Inferior parietal cortex (tissue), 1 donor: ENCODE results near the gene MATK.

Experiments used
- DNase-seq: peaks from one replicate; pipeline ENCODE4 v3.0.0-alpha.2; 2016; ENCODE audit errors: extremely low spot score

Gene MATK

DNA sequence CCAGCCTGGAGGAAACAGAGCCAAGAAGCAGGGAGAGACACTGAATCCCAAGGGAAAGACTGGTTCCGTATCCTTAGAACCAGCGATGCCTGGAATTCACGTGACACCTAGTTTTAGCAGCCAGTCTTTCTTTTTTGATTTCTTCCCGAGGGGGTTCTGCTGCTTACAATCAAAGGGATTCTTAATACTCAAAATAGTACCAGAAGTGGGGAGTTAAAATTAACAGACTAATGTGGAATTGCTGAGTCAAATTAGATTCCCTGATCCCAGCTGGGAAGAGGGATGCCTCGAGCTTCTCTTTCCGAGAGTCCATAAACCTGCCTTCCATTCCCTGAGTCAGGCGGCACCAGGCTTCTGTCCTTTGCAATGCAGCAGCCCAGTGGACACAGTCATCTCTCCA is 4.8 kb upstream of the MATK start:
- DNase-seq, result no peak

DNA sequence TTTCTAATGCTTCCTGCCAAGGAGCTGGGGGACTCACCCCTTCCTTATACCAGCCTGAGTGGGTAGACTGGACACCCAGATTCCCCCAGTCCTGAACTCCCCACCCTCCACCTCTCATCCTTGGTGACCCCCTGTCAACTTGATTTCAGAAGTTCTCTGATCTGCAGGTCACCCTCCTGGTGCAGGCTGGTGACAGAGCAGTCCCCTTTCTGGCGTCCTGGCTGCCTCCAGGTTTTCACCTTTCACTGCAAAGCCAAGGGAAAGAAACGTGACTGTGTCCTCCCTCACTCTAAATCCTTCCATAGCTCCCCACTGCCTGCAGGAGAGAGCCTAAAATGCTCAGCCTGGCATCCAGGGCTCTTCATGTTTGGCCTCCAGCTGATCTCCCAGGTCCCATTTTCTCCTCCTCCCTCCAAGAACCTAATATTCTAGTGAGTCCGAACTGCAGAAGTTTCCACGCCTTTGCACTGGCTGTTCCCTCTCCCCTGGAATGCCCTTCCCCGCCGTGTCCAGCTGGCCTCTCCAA is 4.1 kb upstream of the MATK start:
- DNase-seq, result no peak

DNA sequence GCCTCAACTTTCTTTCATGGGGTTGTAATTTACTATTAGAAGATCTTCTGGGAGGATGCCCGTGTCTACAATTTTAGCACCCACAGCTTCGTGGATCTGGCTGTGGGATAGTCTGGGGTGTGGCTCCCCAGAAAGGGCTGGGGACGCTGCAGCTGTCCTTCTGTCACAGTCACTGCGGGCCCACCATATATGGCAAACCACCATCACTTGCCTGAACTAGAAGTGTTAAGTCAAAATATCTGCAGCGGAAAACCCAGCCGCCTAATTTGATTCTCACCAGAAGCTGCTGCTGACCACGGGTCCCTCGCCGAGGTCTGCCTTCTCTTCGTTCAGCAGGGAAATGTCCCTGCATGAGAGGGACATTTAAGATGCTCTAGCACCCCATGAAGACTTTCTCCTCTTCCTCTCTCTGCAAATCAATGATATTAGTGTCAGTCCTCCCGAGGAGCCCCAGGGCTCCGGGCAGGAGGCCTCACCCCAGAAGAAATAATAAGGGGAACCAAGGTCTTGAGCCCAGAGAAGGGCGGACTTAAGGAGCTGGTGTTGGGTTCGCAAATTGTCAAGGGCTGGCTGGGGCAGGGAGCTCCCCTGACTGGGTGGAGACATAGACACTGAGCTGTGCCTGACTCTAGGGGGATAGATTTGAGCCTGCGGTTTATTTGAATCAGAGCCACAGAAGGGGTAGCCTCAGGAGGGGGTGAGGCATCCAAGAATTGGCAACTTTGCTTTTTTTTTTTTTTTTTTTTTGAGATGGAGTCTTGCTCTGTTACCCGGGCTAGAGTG is 3.0 kb upstream of the MATK start:
- no peak for DNase-seq

DNA sequence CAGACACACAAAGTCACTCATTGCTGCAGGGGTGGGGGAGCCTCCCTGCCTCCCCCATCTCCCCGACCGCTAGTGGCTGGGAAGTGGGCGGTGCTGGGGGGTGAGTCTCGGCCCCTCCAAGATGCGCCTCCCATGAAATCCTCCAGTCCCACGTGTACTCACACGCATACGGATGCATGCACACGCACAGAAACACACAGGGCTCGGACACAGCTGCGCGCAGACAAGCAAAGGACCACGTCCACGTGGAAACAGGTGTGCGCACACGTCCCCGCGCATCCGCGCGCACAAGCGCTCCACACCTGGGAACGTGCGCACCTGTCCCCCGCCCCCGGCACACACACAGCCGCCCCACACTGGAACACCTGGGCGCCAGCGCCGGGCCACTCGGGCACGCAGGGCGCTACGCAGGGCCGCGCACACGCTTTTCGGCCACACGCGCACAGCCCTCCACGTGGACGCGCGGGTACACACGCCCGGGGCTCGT is 687 bp downstream of the MATK start:
- peak; percentile 25 for DNase-seq

DNA sequence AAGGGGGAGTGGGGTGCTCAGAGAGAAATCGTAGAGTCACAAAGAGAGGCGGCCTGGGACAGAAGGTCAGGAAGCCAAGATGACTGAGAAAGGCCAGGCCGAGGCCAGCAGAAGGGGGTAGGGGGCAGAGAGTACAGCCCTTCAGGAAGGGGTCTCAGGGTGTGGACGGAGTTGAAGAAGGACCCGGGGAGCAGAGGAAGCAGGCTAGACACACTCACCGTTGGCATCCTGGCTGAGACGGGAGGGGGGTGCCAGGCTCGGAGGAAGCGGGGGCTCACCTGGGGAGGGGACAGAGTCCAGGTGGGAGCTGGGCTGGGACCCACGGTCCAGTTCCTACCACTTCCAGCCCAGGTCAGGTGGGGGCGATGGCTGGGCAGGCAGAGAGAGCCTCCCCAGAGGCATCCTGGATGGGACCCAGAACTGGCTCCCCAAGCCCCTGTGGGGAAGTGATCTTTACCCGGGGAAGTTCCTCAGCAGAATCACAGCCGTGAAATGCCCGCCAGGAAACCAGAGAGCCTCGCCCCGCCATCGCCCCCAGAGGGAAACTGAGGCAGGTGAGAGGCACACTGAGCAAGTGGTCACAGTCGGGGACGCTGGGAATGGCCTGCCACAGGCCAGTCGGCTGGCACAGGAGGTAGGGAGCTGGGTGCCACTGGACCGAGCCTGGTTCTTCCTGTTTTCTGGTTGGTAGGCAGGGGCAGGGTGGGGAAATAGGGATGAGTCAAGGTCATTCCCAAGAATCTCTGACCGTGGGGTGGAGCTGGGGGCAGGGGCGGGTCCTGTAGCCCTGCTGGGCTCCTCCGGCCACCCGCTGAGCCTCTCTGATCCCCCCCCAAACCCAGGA is 1.4 kb downstream of the MATK start:
- DNase-seq, result no peak

DNA sequence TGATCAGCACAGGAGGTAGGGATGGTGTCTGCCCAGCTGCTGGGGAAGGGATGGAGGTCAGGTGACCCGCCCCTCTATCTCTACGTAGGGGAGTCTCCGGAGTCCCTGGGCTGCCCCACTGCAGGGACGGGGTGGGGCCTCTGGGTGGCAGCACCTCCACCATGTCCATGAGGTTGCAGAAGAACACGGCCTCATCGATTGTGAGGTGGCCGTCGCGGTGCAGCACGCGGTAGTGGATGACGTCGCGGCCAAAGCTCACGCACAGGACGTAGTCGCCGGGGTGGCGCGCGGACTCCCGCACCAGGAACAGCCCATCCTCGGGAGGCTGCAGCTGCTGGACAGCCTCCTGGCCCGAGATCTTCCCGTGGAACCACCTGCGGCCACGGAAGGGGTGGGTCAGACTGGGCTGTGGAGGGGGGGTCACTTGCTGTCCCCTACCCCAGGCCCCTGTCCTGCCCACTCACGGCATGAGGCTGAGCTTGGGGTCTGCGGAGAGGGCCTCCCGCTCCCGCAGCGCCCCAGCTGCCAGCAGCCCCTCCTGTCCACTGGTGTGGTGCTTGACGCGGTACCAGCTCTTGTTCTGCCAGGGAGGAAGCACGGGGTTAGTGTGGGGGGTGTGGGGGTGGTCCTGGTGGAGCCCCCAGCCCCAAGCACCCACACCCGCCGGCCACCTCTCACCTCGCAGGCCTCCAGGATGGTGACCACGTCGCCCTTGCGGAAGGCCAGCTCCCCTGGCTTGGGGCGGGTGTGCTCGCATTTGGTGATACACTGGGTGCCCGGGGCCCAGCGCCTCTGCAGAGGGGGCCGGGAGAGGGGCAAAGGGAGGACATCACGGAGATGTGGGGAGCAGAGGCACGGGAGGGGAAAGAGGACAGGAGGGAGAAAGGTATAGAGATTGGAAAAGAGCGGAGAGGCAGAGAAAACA is 2.3 kb downstream of the MATK start:
- DNase-seq, result no peak

DNA sequence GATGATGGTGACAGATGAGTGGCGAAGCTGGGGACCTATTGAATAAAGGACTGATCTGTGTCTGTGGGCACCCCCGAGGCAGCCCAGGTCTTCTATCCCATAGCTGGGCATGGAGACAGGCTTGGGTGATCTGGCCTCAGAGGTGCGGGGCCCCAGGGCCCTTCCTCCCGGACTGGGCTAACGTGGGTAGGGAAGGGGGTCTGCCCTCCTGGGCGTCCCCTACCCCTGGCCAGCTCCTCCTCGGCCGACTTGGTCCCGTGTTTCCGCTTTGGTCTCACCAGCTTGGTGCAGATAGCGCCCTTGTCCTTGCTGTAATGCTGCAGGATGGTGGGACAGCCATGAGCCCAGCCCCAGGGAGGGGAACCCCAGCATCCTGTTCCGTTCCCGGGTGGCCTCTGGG is 3.3 kb downstream of the MATK start:
- no peak for DNase-seq

DNA sequence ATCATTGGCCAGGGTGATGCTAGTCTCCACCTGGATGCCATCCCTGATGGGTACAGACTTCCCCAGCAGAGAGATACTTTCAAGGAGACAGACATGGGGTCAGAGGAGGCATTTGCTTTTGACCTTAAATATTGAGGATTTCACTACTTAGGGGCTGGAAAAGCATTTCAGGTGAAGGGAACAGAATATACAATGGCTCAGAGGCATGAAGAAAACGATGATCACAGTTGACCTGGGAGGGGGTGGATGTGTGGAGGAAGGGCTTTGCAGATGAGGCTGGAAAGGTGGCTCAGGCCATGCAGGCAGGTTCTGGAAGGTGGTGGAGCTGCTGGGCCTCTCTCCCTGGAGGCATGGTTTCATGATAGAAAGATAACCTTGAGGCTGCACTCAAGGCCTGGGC is 3.9 kb downstream of the MATK start:
- no peak for DNase-seq

DNA sequence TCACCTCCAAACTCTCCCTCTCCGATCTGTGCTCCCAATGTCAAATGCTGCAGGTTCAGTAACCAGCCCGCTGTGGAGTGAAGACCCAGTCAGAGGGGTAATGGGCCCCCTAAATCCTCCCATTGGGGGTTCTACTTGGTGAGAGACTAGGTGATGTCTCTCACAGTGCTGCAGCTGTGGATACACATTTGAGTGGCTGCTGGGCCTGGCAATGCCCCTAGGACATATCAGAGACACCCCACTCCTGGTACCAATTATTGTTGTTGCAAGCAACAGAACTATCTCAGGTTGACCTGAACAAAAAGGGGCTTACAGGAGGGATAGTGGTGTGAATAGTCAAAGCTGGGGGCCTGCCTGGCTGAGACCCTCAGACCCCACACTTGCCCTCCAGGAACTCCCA is 4.6 kb downstream of the MATK start:
- no peak for DNase-seq

DNA sequence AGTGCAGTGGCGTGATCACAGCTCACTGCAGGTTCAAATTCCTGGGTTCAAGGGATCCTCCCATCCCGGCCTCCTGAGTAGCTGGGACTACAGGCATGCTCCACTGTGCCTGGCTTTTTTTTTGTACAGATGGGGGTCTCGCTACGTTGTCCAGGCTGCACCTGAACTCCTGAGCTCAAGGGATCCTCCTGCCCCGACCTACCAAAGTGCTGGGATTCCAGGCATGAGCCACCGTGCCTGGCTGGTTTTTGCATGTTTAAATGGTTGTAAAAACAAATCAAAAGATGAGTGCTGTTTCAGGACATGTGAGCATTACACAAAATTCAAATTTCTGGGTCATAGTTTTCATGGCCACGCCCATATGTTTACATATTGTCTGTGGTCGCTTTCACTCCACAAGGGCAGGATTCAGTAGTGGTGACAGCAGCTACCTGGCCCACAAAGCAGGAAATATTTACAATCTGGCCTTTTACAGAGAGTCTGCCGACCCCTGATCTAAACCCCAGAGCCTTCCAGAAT is 5.3 kb downstream of the MATK start:
- DNase-seq, result no peak

DNA sequence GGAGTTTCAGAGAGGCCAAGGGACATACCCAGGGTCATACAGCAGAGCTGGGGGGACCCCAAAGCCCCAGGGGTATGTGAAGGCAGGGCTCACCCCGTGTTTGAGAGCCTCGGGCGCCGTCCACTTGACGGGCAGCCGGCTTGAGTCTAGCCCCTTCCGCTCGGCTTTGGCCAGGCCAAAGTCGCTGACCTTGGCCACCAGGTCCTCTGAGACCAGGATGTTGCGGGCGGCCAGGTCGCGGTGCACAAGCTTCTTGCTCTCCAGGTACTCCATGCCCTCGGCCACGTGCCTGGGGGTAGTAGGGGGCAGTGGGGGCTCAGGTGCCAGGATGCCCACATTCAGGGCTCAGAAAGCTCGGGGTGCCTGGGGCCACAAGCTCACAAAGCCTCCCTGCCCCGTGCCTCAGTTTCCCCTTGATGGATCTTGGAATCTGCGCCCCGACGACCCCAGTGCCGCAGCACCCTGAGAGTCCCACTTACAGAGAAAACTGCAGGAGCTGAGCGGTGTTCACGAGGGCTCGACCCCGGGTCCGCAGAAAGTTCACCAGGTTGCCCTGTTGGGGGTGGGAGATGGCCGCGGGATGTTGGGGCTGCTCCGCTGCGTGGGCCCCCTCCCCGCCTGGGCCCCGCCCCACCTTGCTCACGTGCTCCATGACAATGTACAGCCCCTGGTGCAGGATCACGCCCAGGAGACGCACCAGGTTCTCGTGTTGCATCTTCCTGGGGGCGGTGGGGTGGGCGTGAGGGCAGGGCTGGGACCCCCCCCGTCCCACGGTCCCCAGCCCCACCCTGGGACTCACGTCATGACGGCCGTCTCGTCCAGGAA is 7.1 kb downstream of the MATK start:
- no peak for DNase-seq

DNA sequence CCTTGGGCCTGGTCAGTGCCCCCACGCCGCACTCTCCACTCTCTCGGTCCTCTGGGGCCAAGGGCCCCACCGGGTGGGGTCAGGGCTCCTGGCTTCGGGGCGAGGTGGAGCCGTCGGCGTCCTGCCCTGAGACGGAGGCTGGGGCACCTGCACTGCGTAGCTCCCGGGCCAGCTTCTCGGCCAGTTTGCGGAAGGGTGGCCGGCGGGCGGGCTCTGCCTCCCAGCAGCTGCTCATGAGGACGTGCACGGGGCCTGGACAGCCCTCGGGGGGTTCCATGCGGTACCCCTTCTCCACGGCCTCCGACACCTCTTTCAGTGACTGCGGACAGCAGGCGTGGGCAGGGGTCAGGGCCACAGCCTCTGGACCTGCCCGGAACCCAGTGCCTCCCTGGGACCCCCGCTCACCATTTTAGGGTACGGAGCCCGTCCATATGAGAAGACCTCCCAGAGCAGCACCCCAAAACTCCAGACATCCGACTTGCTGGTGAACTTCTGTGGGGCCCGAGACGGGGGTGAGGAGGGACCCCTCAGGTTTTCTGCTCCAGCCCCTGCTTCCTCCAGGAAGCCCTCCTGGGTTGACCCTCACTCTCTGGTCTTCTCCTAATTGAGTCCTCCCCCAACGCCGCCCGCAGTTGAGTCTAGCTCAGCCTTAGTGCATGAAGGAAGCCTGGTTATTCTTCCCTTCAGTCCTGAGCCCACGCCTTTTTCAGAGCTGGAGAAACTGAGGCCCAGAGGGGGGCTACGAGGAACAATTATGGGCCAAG is 7.9 kb downstream of the MATK start:
- DNase-seq, result no peak

DNA sequence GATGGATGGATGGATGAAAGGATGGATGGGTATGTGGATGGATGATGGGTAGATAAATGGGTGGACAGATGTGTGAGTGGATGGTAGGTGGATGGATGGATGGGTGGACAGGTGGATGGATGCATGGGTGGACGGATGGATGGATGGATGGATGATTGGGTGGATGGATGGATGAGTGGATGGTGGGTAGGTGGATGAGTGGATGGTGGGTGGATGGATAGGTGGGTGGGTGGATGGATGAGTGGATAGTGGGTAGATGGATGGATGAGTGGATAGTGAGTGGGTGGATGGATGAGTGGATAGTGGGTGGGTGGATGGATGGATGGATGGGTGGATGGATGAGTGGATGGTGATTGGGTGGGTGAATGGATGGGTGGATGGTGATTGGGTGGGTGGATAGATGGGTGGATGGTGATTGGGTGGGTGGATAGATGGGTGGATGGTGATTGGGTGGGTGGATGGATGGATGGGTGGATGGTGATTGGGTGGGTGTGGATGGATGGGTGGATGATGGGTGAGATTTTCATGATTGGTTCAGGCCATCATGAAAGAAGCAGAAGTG is 9.6 kb downstream of the MATK start:
- no peak for DNase-seq

DNA sequence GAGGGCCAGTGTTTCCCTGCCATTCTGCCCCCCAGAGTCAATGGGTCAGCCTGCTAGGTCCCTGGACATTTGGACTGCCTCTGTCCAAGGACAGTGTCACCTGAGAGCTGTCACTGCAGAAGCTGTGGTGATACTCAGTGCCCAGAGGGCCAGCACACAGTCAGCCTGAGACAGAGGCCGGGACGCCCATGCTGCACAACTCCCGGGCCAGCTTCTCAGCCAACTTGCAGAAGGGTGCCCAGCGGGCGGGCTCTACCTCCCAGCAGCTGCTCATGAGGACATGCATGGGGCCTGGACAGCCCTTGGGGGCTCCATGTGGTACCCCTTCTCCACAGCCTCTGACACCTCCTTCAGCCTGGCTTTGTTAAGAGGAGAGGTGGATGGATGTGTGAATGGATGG is 10.3 kb downstream of the MATK start:
- DNase-seq, result no peak

DNA sequence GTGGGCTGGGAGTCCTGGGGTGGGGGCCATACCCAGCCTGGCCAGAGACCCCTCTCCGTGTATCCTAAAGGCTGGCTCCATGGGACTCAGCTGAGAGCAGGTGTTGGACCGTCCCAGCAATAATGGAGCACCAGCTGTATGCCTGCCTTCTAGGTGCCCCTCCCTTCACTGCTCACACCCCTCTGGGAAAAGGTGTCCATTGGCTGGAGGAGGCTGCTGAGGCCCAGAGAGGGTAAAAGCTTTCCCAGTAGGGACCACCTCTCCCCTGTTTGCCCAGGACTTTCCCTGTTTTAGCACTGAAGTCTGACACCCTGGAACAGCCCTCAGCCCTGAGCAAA is 10.8 kb downstream of the MATK start:
- no peak for DNase-seq

DNA sequence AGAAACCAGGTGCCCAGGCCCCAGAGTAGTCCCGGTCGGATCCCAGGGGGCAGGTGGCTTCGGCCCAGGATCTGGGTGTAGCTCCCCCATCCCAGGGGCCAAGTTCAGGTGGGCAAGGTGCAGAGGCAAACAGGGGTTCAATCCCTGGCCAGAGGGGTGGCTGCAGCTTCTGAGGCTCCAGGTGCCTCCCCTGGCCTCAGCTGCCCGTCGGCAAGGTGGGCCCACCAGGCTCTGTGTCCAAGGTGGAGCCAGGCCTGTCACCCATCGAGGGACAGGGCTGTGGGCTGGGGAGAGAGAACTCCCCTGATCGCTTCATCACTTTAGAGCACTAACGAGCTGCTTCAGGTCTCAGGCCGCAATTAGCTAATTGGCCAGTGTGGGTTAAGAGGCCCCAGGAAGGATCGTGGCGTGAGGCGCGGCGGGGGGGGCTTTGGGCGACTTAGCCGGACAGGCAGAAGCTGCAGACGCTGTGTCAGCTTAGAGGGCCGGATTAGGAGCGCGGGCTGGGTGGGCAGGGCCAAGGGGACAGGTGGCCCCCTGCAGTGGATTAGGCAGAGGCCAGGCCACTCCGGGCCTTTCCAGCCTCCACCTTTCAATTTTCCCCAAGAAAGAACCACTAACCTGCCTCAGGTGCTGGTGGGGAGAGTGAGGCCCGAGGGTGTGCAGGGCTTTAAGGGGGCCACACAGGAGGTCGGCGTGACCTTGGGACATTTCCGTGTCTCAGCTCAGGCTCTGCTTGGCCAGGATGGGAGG is 11.4 kb downstream of the MATK start:
- no peak for DNase-seq

DNA sequence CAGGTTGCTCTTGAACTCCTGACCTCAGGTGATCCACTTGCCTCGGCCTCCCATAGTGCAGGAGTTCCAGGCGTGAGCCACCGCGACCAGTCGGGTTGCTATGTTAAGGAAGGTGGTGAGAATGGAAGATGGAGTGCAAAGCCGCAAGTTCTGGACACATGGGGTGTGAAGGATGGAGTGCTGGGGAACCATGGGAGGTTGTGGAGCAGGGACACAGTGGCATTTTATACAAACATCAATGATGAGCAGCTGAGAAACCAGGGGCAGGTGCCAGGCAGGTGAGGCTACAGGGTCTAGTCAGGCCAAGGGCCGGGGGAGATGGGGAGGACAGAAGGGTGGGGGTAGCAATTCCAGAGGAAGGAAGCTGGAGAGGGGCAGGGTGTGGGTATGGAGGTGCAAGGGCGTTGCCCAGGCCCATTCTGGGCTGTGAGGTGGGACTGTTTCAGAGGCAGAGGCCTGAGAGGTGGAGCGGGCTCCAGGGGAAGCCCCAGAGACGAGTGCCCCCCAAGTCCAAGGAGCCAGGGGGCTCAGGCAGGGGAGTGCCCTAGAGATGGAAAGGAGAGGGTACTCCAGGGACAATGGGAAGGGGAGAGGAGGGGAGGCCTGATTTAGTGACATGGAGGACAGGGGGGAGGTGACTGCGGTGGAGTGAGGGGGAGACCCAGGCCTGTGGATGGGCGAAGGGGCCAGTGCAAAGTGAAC is 12.2 kb downstream of the MATK start:
- DNase-seq, result no peak

DNA sequence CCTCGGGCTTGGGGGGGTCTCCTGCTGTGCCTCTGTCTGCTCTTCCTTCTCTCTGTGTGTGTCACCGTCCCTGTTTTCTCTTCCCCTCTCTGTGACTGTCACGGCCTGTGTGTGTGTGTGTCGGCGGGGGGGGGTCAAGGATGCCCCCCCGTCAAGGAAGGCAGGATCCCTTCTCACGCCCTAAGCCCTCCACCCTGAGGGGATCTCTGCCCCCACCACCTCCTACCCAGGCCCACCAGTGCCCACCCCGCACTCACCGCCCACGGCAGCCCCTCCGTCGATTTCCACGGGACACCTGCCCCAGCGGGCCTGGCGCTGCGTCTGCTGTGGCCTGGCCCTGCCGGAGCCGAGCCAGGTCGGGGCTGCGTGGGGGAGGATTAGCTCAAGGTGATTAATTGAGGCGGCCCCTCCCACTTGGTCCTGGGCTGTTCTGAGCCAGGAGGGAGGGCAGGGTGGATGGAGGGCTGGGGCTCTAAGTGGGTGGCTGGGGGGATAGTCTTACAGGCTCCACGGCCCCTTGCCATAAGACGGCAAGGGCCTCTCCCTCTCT is 14.2 kb downstream of the MATK start, which contains the start of gene RAX2:
Gene RAX2, minus strand, starts transcription at position 323 of the 550 bp plus-strand sequence. CDS start 486 bp downstream, outside the sequence.
- DNase-seq, result no peak
